GM19025 (cell line): ENCODE measurements around the gene INPP5K.
A peak's percentile ranks its signal among the peaks of the same experiment; 100 is the strongest.
"Not testable (repeated sequence)": the region's sequence is repeated elsewhere in the genome, so short reads cannot be mapped to it uniquely, and the experiment has no call there.

Experiments used
- ATAC-seq: cut with Tn5 transposase; IDR thresholded peaks from one replicate; pipeline ENCODE4 v1.9.1; 2021; ENCODE audit warnings: mild to moderate bottlenecking, low read depth, moderate library complexity; ENCODE audit not compliant: unreplicated experiment

The INPP5K gene

DNA sequence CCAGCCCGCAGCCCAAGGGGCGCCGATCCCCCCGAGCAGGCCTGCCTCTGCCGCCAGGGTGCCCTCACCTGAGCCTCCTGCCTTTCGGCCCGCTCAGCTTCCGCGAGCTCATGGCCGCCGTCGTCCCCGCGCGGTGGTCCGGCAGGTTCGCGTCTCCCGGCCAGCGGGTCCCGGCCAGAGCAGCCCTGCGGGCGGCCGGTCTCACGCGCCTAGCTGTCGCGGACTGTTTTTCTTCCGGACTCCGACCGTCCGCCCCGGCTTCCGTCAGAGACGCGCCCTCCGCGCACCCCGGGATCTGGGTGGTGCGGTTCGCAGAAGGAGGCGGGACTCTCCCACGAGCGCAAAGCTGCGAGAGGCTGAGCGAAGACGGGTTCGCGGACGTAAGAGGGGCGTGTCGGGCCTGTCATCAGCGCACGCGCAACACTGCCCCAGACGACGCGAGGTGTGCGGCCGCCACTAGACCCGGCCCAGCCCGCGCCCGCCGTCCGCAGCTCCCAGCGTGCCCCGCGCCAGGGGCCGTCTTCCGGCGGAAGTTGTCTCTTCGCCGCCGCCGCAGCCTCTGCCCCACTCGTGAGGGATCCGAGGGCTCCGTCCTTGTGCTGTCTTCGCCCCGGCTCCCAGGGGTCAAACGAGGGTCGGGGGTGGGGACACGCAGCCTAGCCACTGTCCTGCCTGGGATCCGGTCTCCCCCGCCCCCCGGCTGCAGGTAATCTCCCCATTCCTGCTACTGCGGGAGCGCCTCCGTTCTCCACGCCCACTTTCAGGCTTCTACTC lies at the start of gene INPP5K:
Gene INPP5K, minus strand, starts transcription at position 225 of the 774 bp plus-strand sequence. Its CDS starts 113 bp downstream, at position 112.
- ATAC-seq, result peak; percentile 89

DNA sequence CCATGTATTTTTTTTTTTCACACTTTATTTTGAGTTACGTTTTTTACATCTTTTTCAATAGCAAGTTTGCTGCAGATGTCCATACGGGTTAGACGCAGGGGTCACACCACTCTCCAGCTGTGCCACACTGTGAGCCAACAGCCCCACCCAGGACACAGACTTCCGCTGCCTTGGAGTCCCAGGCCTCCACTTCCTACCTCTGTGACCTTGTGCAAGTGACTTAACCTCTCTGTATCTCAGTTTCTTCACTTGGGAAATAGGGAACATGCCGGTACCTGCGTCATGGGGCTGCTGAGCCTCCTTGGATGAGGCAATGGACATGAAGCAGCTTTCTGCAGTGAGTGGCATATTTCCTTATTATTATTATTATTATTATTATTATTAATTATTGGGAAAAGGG lies 49.5 kb upstream of the INPP5K start:
- no peak for ATAC-seq

DNA sequence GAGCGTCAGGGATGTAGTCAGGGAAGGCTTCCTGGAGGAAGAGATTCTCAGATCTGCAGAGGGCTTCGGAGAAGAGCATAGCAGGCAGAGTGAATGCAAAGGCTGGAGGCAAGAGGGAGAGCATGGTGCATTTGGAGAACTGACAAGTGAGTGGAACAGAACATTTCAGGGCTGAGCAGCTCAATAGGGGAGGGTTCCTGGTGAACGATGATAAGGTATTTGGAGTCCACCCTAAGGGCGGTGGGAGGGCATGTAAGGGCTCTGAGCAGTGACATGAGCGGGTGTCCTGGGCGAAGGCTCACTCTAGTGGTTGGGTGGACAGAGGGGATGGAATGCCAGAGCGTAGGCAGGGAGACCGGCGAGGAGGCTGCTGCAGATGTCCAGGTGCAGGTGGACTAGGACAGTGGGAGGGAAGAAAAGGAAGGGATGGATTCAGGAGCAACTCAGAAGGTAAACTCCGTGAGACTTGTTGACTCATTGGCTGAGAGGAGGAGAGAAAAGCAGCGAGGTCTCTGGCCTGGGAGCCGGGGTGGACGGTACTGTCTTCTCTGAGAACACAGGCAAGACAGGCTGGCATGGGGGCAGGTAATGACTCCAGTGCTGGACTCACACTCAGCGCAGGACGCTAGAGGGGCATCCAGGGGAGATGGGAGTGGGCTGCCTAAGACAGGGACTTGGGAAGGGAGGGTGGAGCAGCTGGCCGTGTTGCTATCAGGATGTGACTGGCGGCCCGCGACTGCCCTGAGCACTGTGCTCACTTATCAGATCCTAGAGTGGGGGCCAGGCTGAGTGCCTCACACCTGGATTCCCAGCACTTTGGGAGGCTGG lies 47.6 kb upstream of the INPP5K start:
- ATAC-seq, result no peak

DNA sequence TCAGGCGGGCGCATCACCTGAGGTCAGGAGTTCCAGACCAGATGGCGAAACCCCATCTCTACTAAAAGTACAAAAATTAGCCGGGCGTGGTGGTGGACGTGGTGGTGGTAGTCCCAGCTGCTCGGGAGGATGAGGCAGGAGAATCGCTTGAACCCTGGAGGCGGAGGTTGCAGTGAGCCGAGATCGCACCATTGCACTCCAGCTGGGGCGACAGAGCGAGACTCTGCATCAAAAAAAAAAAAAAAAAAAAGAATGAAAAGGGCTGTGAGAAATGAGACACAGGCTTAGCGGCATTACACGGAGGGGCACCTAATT lies 47.0 kb upstream of the INPP5K start:
- ATAC-seq, result not testable (repeated sequence)

- peak; percentile 31 for ATAC-seq
These were observed 45.8 kb upstream of the INPP5K start for GRCh38 chr17:1562176-1562643.

GRCh38 chr17:1561420-1562175 lies 45.2 kb upstream of the INPP5K start:
- no peak for ATAC-seq

DNA sequence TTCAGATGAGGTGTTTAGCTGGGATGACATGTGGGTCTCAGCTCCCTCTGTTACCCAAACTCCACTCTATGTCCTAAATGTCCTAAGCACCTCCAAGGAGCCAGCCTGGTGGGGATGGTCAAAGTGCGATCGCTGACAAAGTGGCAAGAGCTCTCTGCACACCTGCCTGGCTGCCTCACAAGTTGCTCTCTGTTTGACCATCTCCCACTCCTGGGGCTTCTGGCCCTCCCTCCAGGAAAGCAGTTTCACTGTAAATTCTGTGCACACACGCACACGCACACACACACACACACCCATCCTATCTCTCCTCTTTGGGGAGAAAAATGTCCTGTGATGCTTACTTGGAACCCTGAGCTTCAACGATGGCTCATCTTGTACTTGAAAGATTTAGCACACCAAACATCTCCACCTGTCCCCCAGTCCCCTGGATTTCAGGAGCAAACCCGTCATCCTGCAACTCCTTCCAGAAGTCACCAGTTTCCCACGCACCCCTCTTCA lies 44.5 kb upstream of the INPP5K start:
- no peak for ATAC-seq

DNA sequence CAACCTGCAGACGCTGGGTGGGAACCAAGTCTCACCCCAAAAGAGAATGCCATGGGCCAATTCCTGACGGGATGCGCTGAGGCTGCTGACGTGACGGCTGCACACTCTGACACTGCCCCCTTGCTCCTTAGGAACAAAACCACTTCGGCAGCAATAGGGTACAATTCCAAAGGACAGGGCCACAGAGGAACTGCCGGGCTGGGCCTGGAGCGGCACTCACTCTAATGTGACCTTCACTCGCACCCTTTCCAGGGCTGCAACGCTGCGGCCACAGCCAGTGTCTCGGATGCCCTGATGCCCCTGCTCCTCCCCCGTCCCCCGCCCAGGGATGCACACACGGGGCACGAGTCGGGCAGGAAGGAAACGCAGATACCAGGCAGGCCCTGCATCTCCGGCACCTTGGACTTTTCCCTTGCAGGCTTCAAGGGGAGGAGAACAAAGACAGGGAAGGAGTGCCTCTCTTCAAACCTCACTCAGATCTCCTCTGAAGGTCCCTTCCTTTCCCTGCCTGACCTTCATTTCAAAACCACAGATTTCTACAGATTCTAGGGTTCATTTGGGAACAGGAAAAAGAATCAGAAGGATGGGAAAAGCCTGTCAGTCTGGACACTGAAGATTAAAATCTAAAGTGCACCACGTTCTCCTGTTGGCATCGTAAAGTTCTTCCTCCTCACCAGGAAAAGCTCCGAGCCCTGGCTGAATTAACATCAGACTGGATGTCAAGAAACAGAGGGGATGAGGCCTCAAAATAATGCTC lies 43.9 kb upstream of the INPP5K start:
- ATAC-seq, result no peak

GRCh38 chr17:1559047-1560043 lies 42.9 kb upstream of the INPP5K start:
- no peak for ATAC-seq

DNA sequence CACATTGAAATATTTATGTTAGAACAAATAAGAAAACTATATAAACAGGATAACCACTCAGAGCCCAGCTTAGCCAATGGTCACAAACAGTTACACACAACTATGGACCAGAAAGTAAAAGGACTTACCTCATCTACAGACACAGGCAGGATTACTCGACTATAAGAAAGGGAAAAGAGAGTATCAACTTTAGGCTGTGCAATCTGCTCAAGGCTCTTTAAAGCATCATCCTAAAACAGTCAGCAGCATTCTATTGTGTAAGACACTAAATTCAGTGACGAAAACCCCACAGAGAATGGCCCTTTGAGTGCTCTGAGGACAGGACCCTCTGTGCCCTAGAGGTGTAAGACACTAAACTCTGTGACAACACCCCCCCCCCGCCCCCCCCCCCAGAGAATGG lies 42.0 kb upstream of the INPP5K start:
- ATAC-seq, result no peak

DNA sequence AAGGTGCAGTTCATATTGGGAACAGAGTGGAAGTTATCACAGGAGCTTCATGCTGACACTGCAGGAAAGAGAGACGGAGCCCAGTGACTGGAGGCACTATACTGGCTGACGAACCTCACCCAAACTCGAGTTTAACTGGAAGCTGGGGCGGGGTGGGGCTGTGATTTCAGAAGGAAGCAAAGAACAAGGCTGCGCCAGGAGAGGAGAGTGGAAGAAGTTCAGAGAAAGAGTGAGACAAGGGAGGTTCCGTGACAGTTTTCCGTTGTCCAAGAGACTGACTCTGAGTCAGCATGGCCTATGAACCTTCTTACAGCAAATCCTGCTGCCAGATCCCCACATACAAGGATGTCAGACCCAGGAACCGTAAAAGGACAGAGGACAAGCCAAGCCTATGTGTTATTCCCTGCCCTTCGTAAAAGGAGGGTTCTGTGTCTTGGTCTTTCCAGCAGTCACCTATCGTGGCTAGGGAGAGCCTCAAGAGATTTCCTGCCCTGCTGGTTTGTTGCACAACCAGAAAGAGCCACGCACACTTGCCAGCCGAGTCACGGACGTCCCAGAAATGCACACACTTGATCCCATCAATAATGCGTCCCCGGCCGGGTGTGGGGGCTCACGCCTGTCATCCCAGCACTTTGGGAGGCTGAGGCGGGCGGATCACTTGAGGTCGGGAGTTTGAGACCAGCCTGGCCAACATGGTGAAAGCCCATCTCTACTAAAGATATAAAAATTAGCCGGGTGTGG lies 41.1 kb upstream of the INPP5K start:
- no peak for ATAC-seq

- ATAC-seq, result no peak
These were observed 39.4 kb upstream of the INPP5K start for GRCh38 chr17:1555651-1556471.

- ATAC-seq, result no peak
These were observed 38.5 kb upstream of the INPP5K start for GRCh38 chr17:1554751-1555540.

DNA sequence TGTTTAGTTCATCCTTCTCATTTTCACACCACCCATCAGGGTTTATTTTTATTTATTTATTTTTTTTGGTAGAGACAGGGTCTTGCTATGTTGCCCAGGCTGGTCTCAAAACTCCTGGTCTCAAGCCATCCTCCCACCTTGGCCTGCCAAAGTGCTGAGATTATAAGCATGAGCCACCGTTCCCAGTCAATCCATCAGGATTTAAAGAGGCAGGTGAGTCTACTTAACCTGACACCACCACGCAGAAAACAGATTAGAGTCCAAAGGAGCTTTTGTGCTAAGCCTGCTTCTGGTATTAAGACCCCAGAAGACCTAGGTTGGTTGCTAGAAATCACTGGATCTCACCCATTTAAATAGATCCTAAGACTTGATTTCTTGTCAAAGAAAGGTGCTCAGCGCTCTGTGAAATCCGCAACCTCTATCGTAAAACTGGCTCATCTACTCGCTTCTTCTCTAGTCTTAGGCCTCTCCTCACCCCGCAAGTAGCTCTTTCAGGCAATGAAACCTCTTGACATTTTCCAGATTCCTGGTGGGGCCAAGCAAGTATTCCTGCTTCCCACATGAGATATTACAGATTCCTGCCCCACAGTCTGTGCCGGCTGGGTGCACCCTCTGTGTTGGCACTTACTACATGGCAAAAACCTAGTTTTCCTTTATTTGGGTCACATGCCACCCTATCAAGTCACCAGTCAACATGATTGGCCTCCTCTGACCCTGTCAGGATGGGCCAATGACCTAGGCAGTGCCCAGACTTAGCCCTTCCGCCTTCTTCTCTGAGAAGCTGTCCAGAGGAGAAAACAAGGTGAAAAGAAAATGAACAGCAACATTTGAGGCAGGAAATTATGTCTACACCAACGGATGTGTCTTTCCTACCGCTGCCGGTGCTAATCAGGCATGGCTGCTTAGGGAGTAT lies 37.2 kb upstream of the INPP5K start:
- no peak for ATAC-seq

GRCh38 chr17:1552932-1553331 lies 36.5 kb upstream of the INPP5K start:
- no peak for ATAC-seq

DNA sequence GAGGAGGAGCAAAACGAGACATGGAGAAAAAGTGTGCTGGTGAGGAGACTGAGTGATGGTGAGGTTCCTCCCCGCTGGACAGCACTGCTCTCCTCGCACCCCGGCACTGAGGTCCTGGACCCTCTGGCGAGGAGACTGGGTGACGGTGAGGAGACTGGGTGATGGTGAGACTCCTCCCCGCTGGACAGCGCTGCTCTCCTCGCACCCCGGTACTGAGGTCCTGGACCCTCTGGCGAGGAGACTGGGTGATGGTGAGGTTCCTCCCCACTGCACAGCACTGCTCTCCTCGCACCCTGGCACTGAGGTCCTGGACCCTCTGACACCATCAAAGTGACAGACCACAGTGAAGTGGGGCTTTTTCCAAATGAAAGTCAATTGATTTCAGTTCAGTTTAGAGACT lies 35.3 kb upstream of the INPP5K start:
- no peak for ATAC-seq
